GM12801 (cell line): ENCODE data around the gene TRIM14.

Experiments used
- CTCF ChIP-seq: IDR thresholded peaks from one replicate; pipeline ENCODE4 v1.5.1; 2011; ENCODE audit warnings: control low read depth; ENCODE audit not compliant: insufficient read length; ENCODE audit errors: extremely low read depth

The TRIM14 gene

DNA sequence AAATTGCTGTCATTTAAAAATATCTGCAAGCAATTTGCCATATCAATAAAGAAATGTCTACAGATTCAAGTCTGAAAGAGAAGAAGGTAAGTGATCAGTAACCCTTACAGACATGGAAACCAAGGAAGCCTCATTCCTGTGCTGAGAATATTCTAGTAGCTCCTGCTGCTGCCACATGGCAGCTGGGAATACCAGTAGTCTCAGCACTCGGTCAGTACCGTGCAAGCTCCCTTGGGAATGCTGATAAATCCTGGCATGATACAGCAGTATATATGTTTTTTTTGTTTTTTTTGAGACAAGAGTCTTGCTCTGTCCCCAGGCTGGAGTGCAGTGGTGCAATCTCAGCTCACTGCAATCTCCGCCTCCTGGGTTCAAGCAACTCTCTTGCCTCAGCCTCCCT, 34.6 kb downstream of the TRIM14 start:
- no peak for TF ChIP-seq CTCF

GRCh38 chr9:98083566-98084183, 35.3 kb downstream of the TRIM14 start:
- no peak for TF ChIP-seq CTCF

GRCh38 chr9:98083061-98083501, 35.9 kb downstream of the TRIM14 start:
- no peak for TF ChIP-seq CTCF

- TF ChIP-seq CTCF, result no peak
Measured at GRCh38 chr9:98081477-98082219, 37.4 kb downstream of the TRIM14 start.

GRCh38 chr9:98080780-98081179, 38.2 kb downstream of the TRIM14 start:
- TF ChIP-seq CTCF, result no peak

GRCh38 chr9:98080326-98080725, 38.7 kb downstream of the TRIM14 start:
- TF ChIP-seq CTCF, result no peak

- TF ChIP-seq CTCF, result no peak
Measured at GRCh38 chr9:98078895-98079294, 40.1 kb downstream of the TRIM14 start.
